Sigmoid colon (tissue), 7 donors: ENCODE results near the gene COASY. TPM values are rescaled to one million over a fixed set of nuclear protein-coding genes. Genes with fewer than 3 reads are reported as not detected.
A peak's percentile ranks its signal among the peaks of the same experiment; 100 is the strongest.

Experiments
- DNase-seq: peaks from one replicate; pipeline ENCODE4 v3.0.0-alpha.2; 2019
- H3K27ac ChIP-seq, 4 donors: fragments of 200-600 bp; sonication (generic); one replicate each; pipeline ENCODE4 v1.5.1; 2016 to 2019; ENCODE audit warnings: mild to moderate bottlenecking in 1 of 4
- H3K27me3 ChIP-seq, 3 donors: fragments of 200-600 bp; sonication (generic); one replicate each; pipeline ENCODE4 v1.5.1; 2019; ENCODE audit warnings: mild to moderate bottlenecking in 1 of 3
- H3K36me3 ChIP-seq, 4 donors: fragments of 200-600 bp; sonication (generic); one replicate each; pipeline ENCODE4 v1.5.1; 2016 to 2019
- H3K4me1 ChIP-seq, 4 donors: fragments of 200-600 bp; sonication (generic); one replicate each; pipeline ENCODE4 v1.5.1; 2017 to 2019
- H3K4me3 ChIP-seq, 4 donors: fragments of 200-600 bp; sonication (generic); one replicate each; pipeline ENCODE4 v1.5.1; 2017 to 2019; ENCODE audit warnings: mild to moderate bottlenecking in 2 of 4, moderate library complexity in 1 of 4
- H3K9me3 ChIP-seq, 4 donors: fragments of 200-600 bp in 3 of 4; sonication (generic) in 3 of 4; one replicate each; pipeline versions ENCODE4 v1.5.1 to v1.6.1; 2013 to 2019
- CTCF ChIP-seq, 4 experiments: fragments of 450-650 bp in 3 of 4; fragments of 200-600 bp in 1 of 4; IDR thresholded peaks; one replicate each; pipeline ENCODE4 v1.5.1; 2016 to 2019; ENCODE audit warnings: antibody characterized with exemption in 4 of 4, mild to moderate bottlenecking in 3 of 4, moderate library complexity in 2 of 4
- EP300 ChIP-seq, 4 donors: sonication (generic); formaldehyde crosslinking; IDR thresholded peaks; one replicate each; pipeline ENCODE4 v1.6.1; 2017; ENCODE audit warnings: antibody characterized with exemption in 4 of 4
- POLR2A ChIP-seq, 2 donors: fragments of 450-650 bp; IDR thresholded peaks; one replicate each; pipeline ENCODE4 v1.6.1; 2016; ENCODE audit warnings: antibody characterized with exemption in 2 of 2, mild to moderate bottlenecking in 2 of 2, moderate library complexity in 2 of 2
- POLR2AphosphoS5 ChIP-seq, 4 donors: sonication (generic); formaldehyde crosslinking; IDR thresholded peaks; one replicate each; pipeline ENCODE4 v1.6.1; 2017; ENCODE audit warnings: antibody characterized with exemption in 4 of 4
- WGBS, 2 donors: extraction: QIAGEN DNeasy Blood & Tissue Kit; methylation state at CpG; one replicate each; pipeline ENCODE4 v1.1.7; 2013; 5-methylcytosine and 5-hydroxymethylcytosine counted together
- intact Hi-C: fragments of 100-400 bp; cut with DNase I; formaldehyde crosslinking; loops from one replicate; pipeline ENCODE4 v1.15.1; 2023
- polyA plus RNA-seq, 3 donors: library from polyadenylated mRNA; stranded (reverse); fragments of 200-250 nt; gene quantifications; one replicate each; pipeline ENCODE4 v1.2.3, GENCODE V29; 2013
- total RNA-seq, 4 donors: library from RNA; depleted of rRNA; stranded (reverse); fragments of >200 nt; gene quantifications; one replicate each; pipeline ENCODE4 v1.1.0, GENCODE V29; 2016
- donor health status: healthy with polysubstance abuse.
- donor health status: Bipolar disorder and iron deficiency.
- donor health status: healthy.

Gene COASY
- total and polyA plus RNA-seq, 7 donors = 14.3 to 98.9 (median 17.5) TPM

GRCh38 chr17:42519546-42520491 is 42.1 kb upstream of the COASY start:
- peak in 2 of 4 donors; percentile 59 to 72 for TF ChIP-seq EP300 (IDR thresholded peaks at IDR 0.05)
- TF ChIP-seq POLR2AphosphoS5 (IDR thresholded peaks at IDR 0.05) = peak; percentile 71 to 84 (median 76)
- TF ChIP-seq CTCF (IDR thresholded peaks at IDR 0.05) = no peak
- no peak for TF ChIP-seq POLR2A (IDR thresholded peaks at IDR 0.05)
- WGBS, 2 donors = 20 to 53% methylated on average over 12 of the region's 12 CpGs
- peak; percentile 99 for DNase-seq
- H3K36me3 ChIP-seq = peaks cover 0 to 15% (median 0%) of the 10 kb centered on the region in 4 donors
- peaks cover 0 to 75% (median 73%) of the 10 kb centered on the region in 4 donors for H3K4me1 ChIP-seq
- no peak overlapping the region for H3K4me3 ChIP-seq
- H3K27me3 ChIP-seq = no peaks in the 10 kb centered on the region
- no peaks in the 10 kb centered on the region for H3K9me3 ChIP-seq
- peak overlapping the region; percentile 95 to 98 (median 98) for H3K27ac ChIP-seq
- intact Hi-C loops = loop anchor here (2.0 to 5.0 kb wide), 2 partner anchors 99 to 198 kb away; no protein-coding TSS in a partner anchor

GRCh38 chr17:42520540-42520951 is 41.4 kb upstream of the COASY start:
- TF ChIP-seq CTCF (IDR thresholded peaks at IDR 0.05) (no peak), EP300 (IDR thresholded peaks at IDR 0.05) (no peak), POLR2A (IDR thresholded peaks at IDR 0.05) (no peak), POLR2AphosphoS5 (IDR thresholded peaks at IDR 0.05) (no peak)
- Histone ChIP-seq H3K4me1 (peaks cover 0 to 75% (median 73%) of the 10 kb centered on the region in 4 donors), H3K27ac (peak overlapping the region; percentile 95 to 98 (median 98)), H3K9me3 (no peaks in the 10 kb centered on the region), H3K36me3 (peaks cover 0 to 13% (median 0%) of the 10 kb centered on the region in 4 donors), H3K4me3 (no peak overlapping the region), H3K27me3 (no peaks in the 10 kb centered on the region)
- no peak for DNase-seq
- WGBS, 2 donors = 59 to 63% methylated on average over 9 of the region's 9 CpGs
- intact Hi-C loops = no loop called here

- DNase-seq = no peak
- H3K27ac ChIP-seq = peak overlapping the region; percentile 95 to 98 (median 98)
- no peaks in the 10 kb centered on the region for H3K9me3 ChIP-seq
- H3K4me1 ChIP-seq = peaks cover 0 to 76% (median 74%) of the 10 kb centered on the region in 4 donors
- intact Hi-C loops = no loop called here
- no peak overlapping the region for H3K4me3 ChIP-seq
- peaks cover 0 to 10% (median 0%) of the 10 kb centered on the region in 4 donors for H3K36me3 ChIP-seq
- H3K27me3 ChIP-seq = no peaks in the 10 kb centered on the region
- no peak for TF ChIP-seq CTCF (IDR thresholded peaks at IDR 0.05)
- no peak for TF ChIP-seq EP300 (IDR thresholded peaks at IDR 0.05)
- TF ChIP-seq POLR2A (IDR thresholded peaks at IDR 0.05) = no peak
- no peak for TF ChIP-seq POLR2AphosphoS5 (IDR thresholded peaks at IDR 0.05)
- WGBS, 2 donors = 78 to 83% methylated on average over 8 of the region's 8 CpGs
These were observed 40.9 kb upstream of the COASY start for GRCh38 chr17:42521036-42521435.

- intact Hi-C loops = no loop called here
These were observed 40.2 kb upstream of the COASY start for GRCh38 chr17:42521666-42522262.

More at GRCh38 chr17:42521666-42522262, 40.2 kb upstream of the COASY start:
- H3K27ac ChIP-seq = peak overlapping the region; percentile 95 to 98 (median 98)
- peak; percentile 81 for DNase-seq
- peaks cover 0 to 75% (median 70%) of the 10 kb centered on the region in 4 donors for H3K4me1 ChIP-seq
- H3K27me3 ChIP-seq = no peaks in the 10 kb centered on the region
- TF ChIP-seq CTCF (IDR thresholded peaks at IDR 0.05) (no peak), POLR2AphosphoS5 (IDR thresholded peaks at IDR 0.05) (peak in 1 of 4 donors; percentile 30), EP300 (IDR thresholded peaks at IDR 0.05) (no peak)
- peaks cover 0 to 4% (median 0%) of the 10 kb centered on the region in 4 donors for H3K36me3 ChIP-seq
- WGBS, 2 donors = 78 to 85% methylated on average over 11 of the region's 11 CpGs
- H3K4me3 ChIP-seq = no peak overlapping the region
- no peaks in the 10 kb centered on the region for H3K9me3 ChIP-seq
